ENCODE data around the gene RIN2.

DNA sequence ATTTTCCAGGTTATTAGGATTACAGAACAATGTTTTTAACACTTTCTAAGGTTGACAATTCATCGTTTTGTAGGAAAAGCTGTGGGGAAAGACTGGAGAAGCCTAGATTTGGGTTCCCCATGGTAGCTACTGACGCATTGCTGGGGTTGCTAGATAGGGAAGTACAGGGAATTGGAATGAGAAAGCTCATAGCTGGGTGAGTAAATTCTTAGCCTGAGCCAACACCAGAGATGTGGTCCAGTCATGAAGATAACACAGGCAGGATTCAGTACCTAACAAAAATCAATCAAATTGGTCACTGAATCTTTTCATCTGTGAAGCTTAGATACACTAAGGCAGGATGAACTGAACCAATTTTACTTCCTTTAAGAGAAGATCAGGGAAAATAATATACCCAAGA, 35.7 kb downstream of the RIN2 start:
- TF ChIP-seq, protein P1, sequence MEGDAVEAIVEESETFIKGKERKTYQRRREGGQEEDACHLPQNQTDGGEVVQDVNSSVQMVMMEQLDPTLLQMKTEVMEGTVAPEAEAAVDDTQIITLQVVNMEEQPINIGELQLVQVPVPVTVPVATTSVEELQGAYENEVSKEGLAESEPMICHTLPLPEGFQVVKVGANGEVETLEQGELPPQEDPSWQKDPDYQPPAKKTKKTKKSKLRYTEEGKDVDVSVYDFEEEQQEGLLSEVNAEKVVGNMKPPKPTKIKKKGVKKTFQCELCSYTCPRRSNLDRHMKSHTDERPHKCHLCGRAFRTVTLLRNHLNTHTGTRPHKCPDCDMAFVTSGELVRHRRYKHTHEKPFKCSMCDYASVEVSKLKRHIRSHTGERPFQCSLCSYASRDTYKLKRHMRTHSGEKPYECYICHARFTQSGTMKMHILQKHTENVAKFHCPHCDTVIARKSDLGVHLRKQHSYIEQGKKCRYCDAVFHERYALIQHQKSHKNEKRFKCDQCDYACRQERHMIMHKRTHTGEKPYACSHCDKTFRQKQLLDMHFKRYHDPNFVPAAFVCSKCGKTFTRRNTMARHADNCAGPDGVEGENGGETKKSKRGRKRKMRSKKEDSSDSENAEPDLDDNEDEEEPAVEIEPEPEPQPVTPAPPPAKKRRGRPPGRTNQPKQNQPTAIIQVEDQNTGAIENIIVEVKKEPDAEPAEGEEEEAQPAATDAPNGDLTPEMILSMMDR (IDR thresholded peaks at IDR 0.05; ENCODE audit: low read length): no peak
- no peak for TF ChIP-seq EZH2 (IDR thresholded peaks at IDR 0.05; ENCODE audit: borderline replicate concordance, low read length)

Data from OCI-LY1 (cell line).